NCI-H524 (cell line): ENCODE data around the gene ZNF638.

Experiments used
- DNase-seq, 2 experiments: peaks; one replicate each; lab custom pipeline; 2025; lab: John Stamatoyannopoulos, UW

The ZNF638 gene

GRCh38 chr2:71457123-71457915, 125.7 kb downstream of the ZNF638 start:
- no peak for DNase-seq

- no peak for DNase-seq
Observed at GRCh38 chr2:71457923-71458322, 126.3 kb downstream of the ZNF638 start.

- DNase-seq: no peak
Observed at GRCh38 chr2:71458413-71459083, 127.0 kb downstream of the ZNF638 start.

- DNase-seq: no peak
Observed at GRCh38 chr2:71459084-71459431, 127.5 kb downstream of the ZNF638 start.

GRCh38 chr2:71460056-71460455, 128.5 kb downstream of the ZNF638 start:
- no peak for DNase-seq

- no peak for DNase-seq
Observed at GRCh38 chr2:71460595-71461303, 129.2 kb downstream of the ZNF638 start.

- DNase-seq: no peak
Observed at GRCh38 chr2:71461304-71461671, 129.7 kb downstream of the ZNF638 start.

- DNase-seq: no peak
Observed at GRCh38 chr2:71462056-71462605, 130.5 kb downstream of the ZNF638 start.

GRCh38 chr2:71462641-71463341, 131.2 kb downstream of the ZNF638 start:
- no peak for DNase-seq

GRCh38 chr2:71463342-71463654, 131.7 kb downstream of the ZNF638 start:
- DNase-seq: no peak

GRCh38 chr2:71464389-71464788, 132.8 kb downstream of the ZNF638 start:
- DNase-seq: no peak

GRCh38 chr2:71465356-71465755, 133.8 kb downstream of the ZNF638 start:
- no peak for DNase-seq

- DNase-seq: no peak
Observed at GRCh38 chr2:71465961-71466300, 134.3 kb downstream of the ZNF638 start.

GRCh38 chr2:71466301-71467179, 135.0 kb downstream of the ZNF638 start:
- DNase-seq: peak in 1 of 2 experiments; percentile 3

GRCh38 chr2:71467180-71467815, 135.7 kb downstream of the ZNF638 start:
- no peak for DNase-seq

GRCh38 chr2:71468279-71469015, 136.9 kb downstream of the ZNF638 start:
- DNase-seq: no peak

- no peak for DNase-seq
Observed at GRCh38 chr2:71469403-71470398, 138.1 kb downstream of the ZNF638 start.

- DNase-seq: no peak
Observed at GRCh38 chr2:71471276-71471675, 139.7 kb downstream of the ZNF638 start.

GRCh38 chr2:71472019-71472418, 140.4 kb downstream of the ZNF638 start:
- no peak for DNase-seq
